ENCODE results near the gene FLOT2. TPM values are rescaled to one million over a fixed set of nuclear protein-coding genes. Genes with fewer than 3 reads are reported as not detected.

FLOT2 gene
- total RNA-seq, 3 donors from 2014 or later, result 49.8 to 78.3 (median 56.9) TPM

GRCh38 chr17:28875848-28876550, 21.5 kb downstream of the FLOT2 start:
- Histone ChIP-seq H3K27ac (no peak overlapping the region), H3K9me3 (no peaks in the 10 kb centered on the region), H3K4me3 (no peak overlapping the region), H3K4me1 (no peaks in the 10 kb centered on the region), H3K36me3 (peaks cover 12% of the 10 kb centered on the region), H3K27me3 (no peaks in the 10 kb centered on the region)
- DNase-seq (ENCODE audit: low spot score in 2 of 2), result no peak
- TF ChIP-seq POLR2AphosphoS5 (IDR thresholded peaks at IDR 0.05) (no peak), POLR2A (IDR thresholded peaks at IDR 0.05) (no peak)
- TF ChIP-seq, protein P1, sequence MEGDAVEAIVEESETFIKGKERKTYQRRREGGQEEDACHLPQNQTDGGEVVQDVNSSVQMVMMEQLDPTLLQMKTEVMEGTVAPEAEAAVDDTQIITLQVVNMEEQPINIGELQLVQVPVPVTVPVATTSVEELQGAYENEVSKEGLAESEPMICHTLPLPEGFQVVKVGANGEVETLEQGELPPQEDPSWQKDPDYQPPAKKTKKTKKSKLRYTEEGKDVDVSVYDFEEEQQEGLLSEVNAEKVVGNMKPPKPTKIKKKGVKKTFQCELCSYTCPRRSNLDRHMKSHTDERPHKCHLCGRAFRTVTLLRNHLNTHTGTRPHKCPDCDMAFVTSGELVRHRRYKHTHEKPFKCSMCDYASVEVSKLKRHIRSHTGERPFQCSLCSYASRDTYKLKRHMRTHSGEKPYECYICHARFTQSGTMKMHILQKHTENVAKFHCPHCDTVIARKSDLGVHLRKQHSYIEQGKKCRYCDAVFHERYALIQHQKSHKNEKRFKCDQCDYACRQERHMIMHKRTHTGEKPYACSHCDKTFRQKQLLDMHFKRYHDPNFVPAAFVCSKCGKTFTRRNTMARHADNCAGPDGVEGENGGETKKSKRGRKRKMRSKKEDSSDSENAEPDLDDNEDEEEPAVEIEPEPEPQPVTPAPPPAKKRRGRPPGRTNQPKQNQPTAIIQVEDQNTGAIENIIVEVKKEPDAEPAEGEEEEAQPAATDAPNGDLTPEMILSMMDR (IDR thresholded peaks at IDR 0.05), result no peak
- intact Hi-C loops (cut with DNase I; ENCODE audit: low total_unique reads), result no loop called here

- no peaks in the 10 kb centered on the region for H3K9me3 ChIP-seq
- no peak overlapping the region for H3K27ac ChIP-seq
- no peaks in the 10 kb centered on the region for H3K27me3 ChIP-seq
- DNase-seq (ENCODE audit: low spot score in 2 of 2), result no peak
- intact Hi-C loops (cut with DNase I; ENCODE audit: low total_unique reads), result no loop called here
- no peaks in the 10 kb centered on the region for H3K4me1 ChIP-seq
- H3K36me3 ChIP-seq, result no peaks in the 10 kb centered on the region
- TF ChIP-seq POLR2A (IDR thresholded peaks at IDR 0.05) (no peak), POLR2AphosphoS5 (IDR thresholded peaks at IDR 0.05) (no peak)
- TF ChIP-seq, protein P1 (IDR thresholded peaks at IDR 0.05), result no peak
- H3K4me3 ChIP-seq, result no peak overlapping the region
These were observed 22.8 kb downstream of the FLOT2 start for GRCh38 chr17:28874750-28875149.

DNA sequence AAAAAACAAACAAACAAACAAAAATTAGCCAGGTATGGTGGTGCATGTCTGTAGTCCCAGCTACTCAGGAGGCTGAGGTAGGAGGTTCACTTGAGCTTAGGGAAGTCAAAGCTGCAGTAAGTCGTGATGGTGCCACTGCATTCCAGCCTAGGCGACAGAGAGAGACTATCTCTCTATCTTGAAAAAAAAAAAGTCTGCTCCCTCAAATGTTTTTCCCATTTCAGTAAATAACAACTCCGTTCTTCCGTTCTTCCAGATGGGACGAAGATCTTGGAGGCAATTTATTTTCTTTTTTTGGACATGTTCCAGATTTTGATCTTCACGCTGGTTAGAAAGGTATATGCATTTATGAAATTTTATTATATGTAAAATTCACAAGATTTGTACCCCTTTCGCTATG, 23.7 kb downstream of the FLOT2 start:
- Histone ChIP-seq H3K36me3 (no peaks in the 10 kb centered on the region), H3K4me3 (no peak overlapping the region), H3K9me3 (no peaks in the 10 kb centered on the region), H3K4me1 (no peaks in the 10 kb centered on the region), H3K27me3 (no peaks in the 10 kb centered on the region), H3K27ac (no peak overlapping the region)
- intact Hi-C loops (cut with DNase I; ENCODE audit: low total_unique reads), result no loop called here
- no peak for DNase-seq (ENCODE audit: low spot score in 2 of 2)
- TF ChIP-seq, protein P1 (IDR thresholded peaks at IDR 0.05), result no peak
- TF ChIP-seq POLR2A (IDR thresholded peaks at IDR 0.05) (no peak), POLR2AphosphoS5 (IDR thresholded peaks at IDR 0.05) (no peak)

DNA sequence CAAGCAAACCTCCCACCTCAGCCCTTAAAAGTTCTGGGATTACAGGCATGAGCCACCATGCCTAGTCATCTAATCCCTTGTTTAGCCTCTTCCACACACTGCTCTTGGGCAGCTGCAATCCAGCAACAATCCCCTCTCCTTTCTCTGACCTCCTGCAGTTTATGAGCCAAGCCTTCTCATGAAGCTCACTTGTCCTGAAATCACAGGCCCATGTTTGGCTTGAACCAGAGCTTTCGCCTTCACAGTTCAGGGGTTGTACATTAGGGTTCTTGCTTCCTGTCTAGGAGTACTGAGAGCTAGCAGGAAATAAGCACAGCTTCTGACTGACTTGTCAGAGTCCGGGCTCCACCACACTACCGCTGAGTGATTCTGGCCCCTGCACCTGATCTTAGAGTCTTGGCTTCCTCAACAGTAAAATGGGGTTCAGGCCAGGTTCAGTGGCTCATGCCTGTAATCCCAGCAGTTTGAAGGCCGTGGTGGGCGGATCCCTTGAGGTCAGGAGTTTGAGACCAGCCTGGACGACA, 26.4 kb downstream of the FLOT2 start:
- intact Hi-C loops (cut with DNase I; ENCODE audit: low total_unique reads), result no loop called here
- Histone ChIP-seq H3K36me3 (no peaks in the 10 kb centered on the region), H3K27ac (no peak overlapping the region)

DNA sequence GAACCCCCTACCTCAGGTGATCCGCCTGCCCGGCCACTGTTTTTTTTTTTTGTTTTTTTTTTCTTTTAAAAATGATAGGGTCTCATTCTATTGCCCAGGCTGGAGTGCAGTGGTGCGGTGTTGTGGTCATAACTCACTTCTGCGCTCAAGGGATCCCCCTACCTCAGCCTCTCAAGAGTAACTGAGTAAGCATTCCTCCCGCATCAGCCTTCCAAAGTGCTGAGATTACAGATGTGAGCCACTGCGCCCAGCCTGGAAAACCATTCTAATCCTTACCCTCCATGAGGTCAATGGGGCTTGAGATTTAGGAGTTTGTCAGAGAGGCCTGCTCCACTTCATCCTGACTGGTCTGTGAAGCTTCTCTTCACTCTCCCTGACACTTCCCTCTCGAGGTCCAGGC, 30.3 kb downstream of the FLOT2 start:
- intact Hi-C loops (cut with DNase I; ENCODE audit: low total_unique reads), result no loop called here
- Histone ChIP-seq H3K4me1 (no peaks in the 10 kb centered on the region), H3K27me3 (no peaks in the 10 kb centered on the region), H3K36me3 (no peaks in the 10 kb centered on the region), H3K4me3 (no peak overlapping the region), H3K27ac (no peak overlapping the region), H3K9me3 (no peaks in the 10 kb centered on the region)
- DNase-seq (ENCODE audit: low spot score in 2 of 2), result no peak
- TF ChIP-seq POLR2A (IDR thresholded peaks at IDR 0.05), result no peak
- TF ChIP-seq, protein P1 (IDR thresholded peaks at IDR 0.05), result no peak
- no peak for TF ChIP-seq POLR2AphosphoS5 (IDR thresholded peaks at IDR 0.05)

More for the DNA sequence above, 26.4 kb downstream of the FLOT2 start:
- H3K4me3 ChIP-seq, result no peak overlapping the region
- H3K4me1 ChIP-seq, result no peaks in the 10 kb centered on the region
- no peak for TF ChIP-seq POLR2A (IDR thresholded peaks at IDR 0.05)
- TF ChIP-seq, protein P1 (IDR thresholded peaks at IDR 0.05), result no peak
- TF ChIP-seq POLR2AphosphoS5 (IDR thresholded peaks at IDR 0.05), result no peak
- DNase-seq (ENCODE audit: low spot score in 2 of 2), result no peak
- no peaks in the 10 kb centered on the region for H3K9me3 ChIP-seq
- no peaks in the 10 kb centered on the region for H3K27me3 ChIP-seq
